Neural progenitor cell (in vitro differentiated cells): ENCODE measurements around the gene PPP1CA. TPM values are rescaled to one million over a fixed set of nuclear protein-coding genes. Genes with fewer than 3 reads are reported as not detected.

Experiments
- DNase-seq: peaks from one replicate; pipeline ENCODE4 v3.0.0-alpha.2; 2016; ENCODE audit warnings: low spot score
- H2AFZ ChIP-seq: fragments of 200-600 bp; sonication (generic); replicated peaks from 2 replicates; pipeline ENCODE4 v1.6.1; 2016; ENCODE audit warnings: antibody characterized with exemption
- H3F3A ChIP-seq: fragments of 200-600 bp; sonication (generic); 2 replicates; pipeline ENCODE4 v1.6.1; 2016; ENCODE audit warnings: antibody characterized with exemption, low read depth
- H3K27ac ChIP-seq: fragments of 200-600 bp; sonication (generic); 2 replicates; pipeline ENCODE4 v1.5.1; 2016; ENCODE audit warnings: mild to moderate bottlenecking
- H3K27me3 ChIP-seq: fragments of 200-600 bp; sonication (generic); 2 replicates; pipeline ENCODE4 v1.6.1; 2016; ENCODE audit warnings: mild to moderate bottlenecking, moderate library complexity
- H3K36me3 ChIP-seq: fragments of 200-600 bp; sonication (generic); 2 replicates; pipeline ENCODE4 v1.5.1; 2016
- H3K4me1 ChIP-seq: fragments of 200-600 bp; sonication (generic); 2 replicates; pipeline ENCODE4 v1.6.1; 2016; ENCODE audit warnings: mixed run types
- H3K4me2 ChIP-seq: fragments of 200-600 bp; sonication (generic); 2 replicates; pipeline ENCODE4 v1.6.1; 2016
- H3K4me3 ChIP-seq: fragments of 200-600 bp; sonication (generic); 2 replicates; pipeline ENCODE4 v1.5.1; 2016
- H3K79me2 ChIP-seq: fragments of 200-600 bp; sonication (generic); 2 replicates; pipeline ENCODE4 v1.6.1; 2016; ENCODE audit warnings: low read depth
- H3K9ac ChIP-seq: fragments of 200-600 bp; sonication (generic); 2 replicates; pipeline ENCODE4 v1.6.1; 2016
- H3K9me3 ChIP-seq: fragments of 200-600 bp; sonication (generic); 2 replicates; pipeline ENCODE4 v1.5.1; 2016; ENCODE audit warnings: low read depth
- H4K20me1 ChIP-seq: fragments of 200-600 bp; sonication (generic); 2 replicates; pipeline ENCODE4 v1.6.1; 2016; ENCODE audit warnings: low read depth
- H3K27ac Mint-ChIP-seq: 3 replicates; pipeline ENCODE4 v1.8.0; 2021; ENCODE audit warnings: mixed read lengths
- H3K27me3 Mint-ChIP-seq: 2 replicates; pipeline ENCODE4 v1.8.0; 2022; ENCODE audit warnings: low read depth, mild to moderate bottlenecking, inconsistent platforms, moderate library complexity, mixed read lengths; ENCODE audit not compliant: insufficient read depth
- H3K36me3 Mint-ChIP-seq: 3 replicates; pipeline ENCODE4 v1.8.0; 2021; ENCODE audit warnings: mixed read lengths
- H3K4me1 Mint-ChIP-seq: 3 replicates; pipeline ENCODE4 v1.8.0; 2021; ENCODE audit warnings: mixed read lengths
- H3K4me3 Mint-ChIP-seq: 3 replicates; pipeline ENCODE4 v1.8.0; 2021; ENCODE audit warnings: mild to moderate bottlenecking, moderate library complexity, mixed read lengths
- H3K9me3 Mint-ChIP-seq: 3 replicates; pipeline ENCODE4 v1.8.0; 2020; ENCODE audit warnings: mixed read lengths
- EZH2 ChIP-seq: fragments of 200-600 bp; sonication (generic); IDR thresholded peaks from 2 replicates; pipeline ENCODE4 v1.6.1; 2017; ENCODE audit warnings: antibody characterized with exemption, mild to moderate bottlenecking, moderate library complexity
- EZH2phosphoT487 ChIP-seq: fragments of 200-600 bp; sonication (generic); IDR thresholded peaks from 2 replicates; pipeline ENCODE4 v1.6.1; 2017; ENCODE audit warnings: antibody characterized with exemption
- total RNA-seq: library from RNA; depleted of rRNA; stranded (reverse); fragments of >200 nt; gene quantifications from 2 replicates; pipeline ENCODE4 v1.2.3, GENCODE V29; 2015; ENCODE audit warnings: low replicate concordance
- TF ChIP-seq, protein P1 (sequence below): fragments of 200-600 bp; sonication (generic); IDR thresholded peaks from 2 replicates; pipeline ENCODE4 v1.5.1; 2017; ENCODE audit warnings: antibody characterized with exemption, mild to moderate bottlenecking

The PPP1CA gene
- total RNA-seq, 1 donor from 2014 or later, result 102 TPM

DNA sequence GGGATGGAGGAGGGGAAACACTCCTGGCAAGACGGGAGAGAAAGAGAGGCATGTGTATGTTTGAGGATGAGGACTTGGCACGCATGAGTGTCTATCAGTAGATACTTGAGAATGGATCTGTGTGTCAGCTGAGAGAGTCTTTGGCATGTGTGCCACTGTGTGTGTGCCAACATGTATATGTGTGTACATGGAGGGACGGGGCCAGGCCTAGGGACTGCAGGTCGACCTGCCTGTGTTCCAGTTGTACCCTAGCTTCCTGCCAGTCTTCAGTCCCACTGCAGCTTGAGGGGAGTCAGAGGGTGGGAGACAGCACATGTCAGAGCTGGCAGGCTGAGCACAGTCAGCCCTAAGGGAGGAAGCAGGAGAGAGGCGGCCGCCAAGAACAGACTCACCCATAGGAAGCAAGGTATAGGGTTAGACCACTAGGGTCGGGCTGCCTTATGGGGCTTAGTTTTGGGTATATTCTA lies 33.9 kb downstream of the PPP1CA start:
- TF ChIP-seq EZH2 (no peak), EZH2phosphoT487 (no peak)
- TF ChIP-seq, protein P1, sequence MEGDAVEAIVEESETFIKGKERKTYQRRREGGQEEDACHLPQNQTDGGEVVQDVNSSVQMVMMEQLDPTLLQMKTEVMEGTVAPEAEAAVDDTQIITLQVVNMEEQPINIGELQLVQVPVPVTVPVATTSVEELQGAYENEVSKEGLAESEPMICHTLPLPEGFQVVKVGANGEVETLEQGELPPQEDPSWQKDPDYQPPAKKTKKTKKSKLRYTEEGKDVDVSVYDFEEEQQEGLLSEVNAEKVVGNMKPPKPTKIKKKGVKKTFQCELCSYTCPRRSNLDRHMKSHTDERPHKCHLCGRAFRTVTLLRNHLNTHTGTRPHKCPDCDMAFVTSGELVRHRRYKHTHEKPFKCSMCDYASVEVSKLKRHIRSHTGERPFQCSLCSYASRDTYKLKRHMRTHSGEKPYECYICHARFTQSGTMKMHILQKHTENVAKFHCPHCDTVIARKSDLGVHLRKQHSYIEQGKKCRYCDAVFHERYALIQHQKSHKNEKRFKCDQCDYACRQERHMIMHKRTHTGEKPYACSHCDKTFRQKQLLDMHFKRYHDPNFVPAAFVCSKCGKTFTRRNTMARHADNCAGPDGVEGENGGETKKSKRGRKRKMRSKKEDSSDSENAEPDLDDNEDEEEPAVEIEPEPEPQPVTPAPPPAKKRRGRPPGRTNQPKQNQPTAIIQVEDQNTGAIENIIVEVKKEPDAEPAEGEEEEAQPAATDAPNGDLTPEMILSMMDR, result no peak
- Histone ChIP-seq H3K4me1 (peaks cover 23% of the 10 kb centered on the region), H2AFZ (no peak overlapping the region), H3K4me3 (no peak overlapping the region), H3K9me3 (no peaks in the 10 kb centered on the region), H3K9ac (no peak overlapping the region), H3K27me3 (peaks cover 32% of the 10 kb centered on the region), H4K20me1 (peaks cover 16% of the 10 kb centered on the region), H3K79me2 (no peaks in the 10 kb centered on the region), H3K36me3 (no peaks in the 10 kb centered on the region), H3F3A (peaks cover 13% of the 10 kb centered on the region), H3K4me2 (no peak overlapping the region), H3K27ac (no peak overlapping the region)
- peaks cover 26% of the 10 kb centered on the region for H3K4me1 Mint-ChIP-seq
- H3K4me3 Mint-ChIP-seq, result no peak overlapping the region
- no peaks in the 10 kb centered on the region for H3K9me3 Mint-ChIP-seq
- peaks cover 12% of the 10 kb centered on the region for H3K27me3 Mint-ChIP-seq
- no peak for DNase-seq
- no peak overlapping the region for H3K27ac Mint-ChIP-seq
- H3K36me3 Mint-ChIP-seq, result peaks cover 2% of the 10 kb centered on the region

DNA sequence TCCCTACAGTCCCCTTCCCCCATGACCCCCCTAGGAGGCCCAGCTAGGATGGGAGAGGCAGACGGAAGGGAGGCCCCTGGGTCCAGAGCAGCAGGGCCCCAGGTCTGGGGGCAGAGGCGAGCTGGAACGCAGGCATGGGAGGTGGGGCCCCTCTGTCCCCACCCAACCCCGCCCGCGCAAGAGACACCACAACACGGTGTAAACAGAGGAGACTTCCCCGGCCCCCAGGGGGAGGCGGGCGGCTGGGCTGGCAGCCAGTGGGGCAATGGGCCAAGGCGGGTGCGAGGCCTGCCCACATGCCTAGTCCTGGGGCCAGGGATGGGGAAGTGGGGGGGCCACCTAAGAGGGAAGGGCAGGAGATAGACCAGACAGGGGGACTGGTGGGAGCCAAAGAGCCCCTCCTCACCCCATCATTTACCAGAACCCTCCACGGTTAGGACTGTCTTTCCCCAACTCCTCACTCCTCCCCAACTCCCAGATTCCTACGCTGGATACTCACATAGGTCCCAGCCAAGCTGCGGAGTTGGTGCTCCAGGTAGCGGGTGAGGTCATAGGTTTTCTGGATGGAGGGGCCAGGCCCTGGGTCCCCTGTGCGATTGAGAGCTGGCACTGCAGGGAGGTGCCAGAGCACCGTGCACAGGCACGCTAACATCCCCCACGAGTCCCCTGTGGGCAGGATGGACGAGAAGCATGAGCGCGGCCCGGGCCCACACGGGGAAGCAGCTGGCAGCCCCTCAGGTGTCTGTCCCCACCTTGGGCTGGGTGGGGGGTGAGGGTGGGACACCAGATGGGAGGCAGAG lies 34.5 kb downstream of the PPP1CA start:
- Histone ChIP-seq H2AFZ (no peak overlapping the region), H3K9ac (no peak overlapping the region), H3K4me2 (no peak overlapping the region), H3K79me2 (no peaks in the 10 kb centered on the region), H3K4me3 (no peak overlapping the region), H3K4me1 (peaks cover 22% of the 10 kb centered on the region), H3K36me3 (no peaks in the 10 kb centered on the region), H3K27me3 (peaks cover 26% of the 10 kb centered on the region), H3F3A (peaks cover 10% of the 10 kb centered on the region), H3K9me3 (no peaks in the 10 kb centered on the region), H3K27ac (no peak overlapping the region), H4K20me1 (peaks cover 16% of the 10 kb centered on the region)
- TF ChIP-seq EZH2phosphoT487, result no peak
- Mint-ChIP-seq H3K4me1 (peaks cover 26% of the 10 kb centered on the region), H3K9me3 (no peaks in the 10 kb centered on the region), H3K27ac (no peak overlapping the region), H3K36me3 (peaks cover 2% of the 10 kb centered on the region), H3K4me3 (no peak overlapping the region), H3K27me3 (peaks cover 12% of the 10 kb centered on the region)
- no peak for DNase-seq

DNA sequence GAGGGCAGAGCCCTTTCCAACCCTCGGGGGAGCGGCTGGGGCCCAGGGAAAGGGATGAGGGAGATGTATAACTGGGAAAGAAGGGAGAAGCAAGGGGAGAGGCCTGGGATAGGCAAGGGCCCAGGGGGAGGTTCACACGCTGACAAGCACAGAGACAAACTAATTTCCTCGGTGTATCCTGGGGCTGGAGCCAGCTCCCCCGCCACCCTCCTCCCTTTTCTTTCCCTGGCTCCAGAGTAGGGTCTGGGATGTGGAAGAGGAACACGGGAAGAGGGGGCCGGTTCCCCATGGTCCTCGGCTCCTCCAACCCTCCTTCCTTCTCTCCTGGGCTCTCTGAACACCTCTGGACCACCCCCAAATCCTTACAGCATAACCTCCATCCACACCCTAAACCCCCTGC lies 35.1 kb downstream of the PPP1CA start:
- Histone ChIP-seq H2AFZ (no peak overlapping the region), H3K4me2 (no peak overlapping the region), H3K9ac (no peak overlapping the region), H3K27me3 (peaks cover 20% of the 10 kb centered on the region), H3K4me1 (peaks cover 16% of the 10 kb centered on the region), H3K36me3 (no peaks in the 10 kb centered on the region), H3K27ac (no peak overlapping the region), H4K20me1 (peaks cover 10% of the 10 kb centered on the region), H3K4me3 (no peak overlapping the region), H3F3A (peaks cover 4% of the 10 kb centered on the region), H3K9me3 (no peaks in the 10 kb centered on the region), H3K79me2 (no peaks in the 10 kb centered on the region)
- H3K27ac Mint-ChIP-seq, result no peak overlapping the region
- TF ChIP-seq, protein P1, result no peak
- TF ChIP-seq EZH2phosphoT487 (no peak), EZH2 (no peak)
- H3K27me3 Mint-ChIP-seq, result peaks cover 9% of the 10 kb centered on the region
- no peaks in the 10 kb centered on the region for H3K9me3 Mint-ChIP-seq
- peaks cover 2% of the 10 kb centered on the region for H3K36me3 Mint-ChIP-seq
- peaks cover 21% of the 10 kb centered on the region for H3K4me1 Mint-ChIP-seq
- no peak overlapping the region for H3K4me3 Mint-ChIP-seq
- no peak for DNase-seq
